Uterus (tissue), 2 donors: ENCODE measurements around the gene KLK2.

Source experiments
- POLR2A ChIP-seq, 2 donors: fragments of 450-650 bp; IDR thresholded peaks; one replicate each; pipeline ENCODE4 v1.6.1; 2016; ENCODE audit warnings: antibody characterized with exemption in 2 of 2, mild to moderate bottlenecking in 1 of 2, moderate library complexity in 1 of 2
- TF ChIP-seq, protein P1 (sequence below), 4 experiments: fragments of 200-600 bp in 2 of 4; fragments of 450-650 bp in 2 of 4; sonication (generic) in 2 of 4; IDR thresholded peaks; one replicate each; pipeline ENCODE4 v1.5.1; 2016 to 2019; ENCODE audit warnings: antibody characterized with exemption in 4 of 4, mild to moderate bottlenecking in 2 of 4, moderate library complexity in 1 of 4

DNA sequence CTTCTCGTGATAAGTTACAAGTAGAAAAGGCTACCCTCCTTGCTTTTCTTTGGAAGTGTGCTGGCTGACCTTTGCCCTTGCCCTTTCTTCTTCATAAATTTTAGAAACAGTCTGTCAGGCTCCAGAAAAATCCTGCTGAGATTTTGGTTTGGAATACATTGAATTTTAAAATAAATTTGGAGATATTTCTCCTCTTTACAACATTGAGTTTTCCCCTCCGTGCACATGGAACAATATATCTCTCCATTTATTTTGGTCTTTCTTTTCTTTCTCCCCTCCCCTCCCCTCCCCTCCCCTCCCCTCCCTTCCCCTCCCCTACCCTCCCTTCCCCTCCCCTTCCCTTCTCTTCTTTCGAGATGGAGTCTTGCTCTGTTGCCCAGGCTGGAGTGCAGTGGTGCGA, 29.4 kb downstream of the KLK2 start:
- TF ChIP-seq, protein P1, sequence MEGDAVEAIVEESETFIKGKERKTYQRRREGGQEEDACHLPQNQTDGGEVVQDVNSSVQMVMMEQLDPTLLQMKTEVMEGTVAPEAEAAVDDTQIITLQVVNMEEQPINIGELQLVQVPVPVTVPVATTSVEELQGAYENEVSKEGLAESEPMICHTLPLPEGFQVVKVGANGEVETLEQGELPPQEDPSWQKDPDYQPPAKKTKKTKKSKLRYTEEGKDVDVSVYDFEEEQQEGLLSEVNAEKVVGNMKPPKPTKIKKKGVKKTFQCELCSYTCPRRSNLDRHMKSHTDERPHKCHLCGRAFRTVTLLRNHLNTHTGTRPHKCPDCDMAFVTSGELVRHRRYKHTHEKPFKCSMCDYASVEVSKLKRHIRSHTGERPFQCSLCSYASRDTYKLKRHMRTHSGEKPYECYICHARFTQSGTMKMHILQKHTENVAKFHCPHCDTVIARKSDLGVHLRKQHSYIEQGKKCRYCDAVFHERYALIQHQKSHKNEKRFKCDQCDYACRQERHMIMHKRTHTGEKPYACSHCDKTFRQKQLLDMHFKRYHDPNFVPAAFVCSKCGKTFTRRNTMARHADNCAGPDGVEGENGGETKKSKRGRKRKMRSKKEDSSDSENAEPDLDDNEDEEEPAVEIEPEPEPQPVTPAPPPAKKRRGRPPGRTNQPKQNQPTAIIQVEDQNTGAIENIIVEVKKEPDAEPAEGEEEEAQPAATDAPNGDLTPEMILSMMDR (IDR thresholded peaks at IDR 0.05), result no peak
- TF ChIP-seq POLR2A (IDR thresholded peaks at IDR 0.05), result no peak
